ENCODE results near the gene TRIM58. TPM values are rescaled to one million over a fixed set of nuclear protein-coding genes. Genes with fewer than 3 reads are reported as not detected.

The TRIM58 gene
- total RNA-seq, 2 donors from 2014 or later, result 1.7 to 1.8 TPM

DNA sequence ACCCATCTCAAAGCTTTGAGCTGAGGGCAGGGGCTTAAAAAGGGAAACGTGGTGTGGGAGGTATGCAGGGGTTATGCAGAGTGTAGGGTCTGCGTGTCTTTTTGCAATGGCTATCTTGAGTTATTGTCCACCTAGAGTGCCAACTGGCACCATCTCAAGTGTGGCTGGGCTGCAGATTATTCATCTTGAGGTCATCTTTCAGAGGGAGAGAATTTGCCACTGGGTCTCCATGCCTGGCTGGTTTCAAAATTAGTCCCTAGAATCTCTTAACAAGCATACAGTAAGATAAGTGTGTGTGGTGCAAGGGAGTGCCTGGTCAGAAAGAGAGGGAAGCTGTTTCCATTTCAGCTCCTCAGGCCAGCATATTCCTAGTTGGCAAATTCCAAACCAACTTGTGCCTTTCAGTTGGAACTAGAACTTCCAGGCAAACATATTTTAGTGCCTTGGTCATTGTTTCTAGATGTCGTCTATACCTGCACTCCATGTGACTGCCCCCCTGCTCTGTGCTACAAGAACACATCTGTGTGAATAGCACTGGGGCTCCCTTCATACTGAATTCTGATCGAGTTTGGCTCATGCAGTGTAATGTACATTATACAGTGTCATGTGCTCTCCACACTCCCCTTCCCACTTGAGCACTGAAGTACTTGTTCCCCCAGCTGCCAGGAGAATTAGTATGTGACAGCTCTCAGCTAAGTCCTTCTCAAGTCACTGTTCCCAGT lies 58.1 kb downstream of the TRIM58 start:
- no peak for DNase-seq
- Mint-ChIP-seq H3K4me1 (no peaks in the 10 kb centered on the region), H3K36me3 (ENCODE audit: low read depth) (no peaks in the 10 kb centered on the region), H3K4me3 (no peak overlapping the region), H3K27ac (no peak overlapping the region), H3K9me3 (peaks cover 47% of the 10 kb centered on the region), H3K27me3 (ENCODE audit: insufficient read depth) (no peaks in the 10 kb centered on the region)
- Histone ChIP-seq H3K9me3 (ENCODE audit: control insufficient read depth, low read length) (peaks cover 92% of the 10 kb centered on the region), H3K36me3 (ENCODE audit: control insufficient read depth, insufficient read depth, low read length) (no peaks in the 10 kb centered on the region), H3K4me1 (ENCODE audit: control insufficient read depth, insufficient read depth, low read length) (no peaks in the 10 kb centered on the region), H3K4me3 (ENCODE audit: low read length) (no peak overlapping the region), H3K27ac (ENCODE audit: low read depth, low read length) (no peak overlapping the region), H3K9ac (ENCODE audit: extremely low read depth, low read length, poor library complexity, severe bottlenecking) (no peak overlapping the region), H3K27me3 (ENCODE audit: control insufficient read depth, insufficient read depth, low read length, poor library complexity, severe bottlenecking) (no peaks in the 10 kb centered on the region)
- 52 to 75% methylated on average over 3 to 4 of the region's 4 CpGs for WGBS, 2 experiments (ENCODE audit: insufficient coverage in 1 of 2, insufficient read length in 1 of 2)
- TF ChIP-seq, protein P1, sequence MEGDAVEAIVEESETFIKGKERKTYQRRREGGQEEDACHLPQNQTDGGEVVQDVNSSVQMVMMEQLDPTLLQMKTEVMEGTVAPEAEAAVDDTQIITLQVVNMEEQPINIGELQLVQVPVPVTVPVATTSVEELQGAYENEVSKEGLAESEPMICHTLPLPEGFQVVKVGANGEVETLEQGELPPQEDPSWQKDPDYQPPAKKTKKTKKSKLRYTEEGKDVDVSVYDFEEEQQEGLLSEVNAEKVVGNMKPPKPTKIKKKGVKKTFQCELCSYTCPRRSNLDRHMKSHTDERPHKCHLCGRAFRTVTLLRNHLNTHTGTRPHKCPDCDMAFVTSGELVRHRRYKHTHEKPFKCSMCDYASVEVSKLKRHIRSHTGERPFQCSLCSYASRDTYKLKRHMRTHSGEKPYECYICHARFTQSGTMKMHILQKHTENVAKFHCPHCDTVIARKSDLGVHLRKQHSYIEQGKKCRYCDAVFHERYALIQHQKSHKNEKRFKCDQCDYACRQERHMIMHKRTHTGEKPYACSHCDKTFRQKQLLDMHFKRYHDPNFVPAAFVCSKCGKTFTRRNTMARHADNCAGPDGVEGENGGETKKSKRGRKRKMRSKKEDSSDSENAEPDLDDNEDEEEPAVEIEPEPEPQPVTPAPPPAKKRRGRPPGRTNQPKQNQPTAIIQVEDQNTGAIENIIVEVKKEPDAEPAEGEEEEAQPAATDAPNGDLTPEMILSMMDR (conservative IDR thresholded peaks at IDR 0.05), result no peak

DNA sequence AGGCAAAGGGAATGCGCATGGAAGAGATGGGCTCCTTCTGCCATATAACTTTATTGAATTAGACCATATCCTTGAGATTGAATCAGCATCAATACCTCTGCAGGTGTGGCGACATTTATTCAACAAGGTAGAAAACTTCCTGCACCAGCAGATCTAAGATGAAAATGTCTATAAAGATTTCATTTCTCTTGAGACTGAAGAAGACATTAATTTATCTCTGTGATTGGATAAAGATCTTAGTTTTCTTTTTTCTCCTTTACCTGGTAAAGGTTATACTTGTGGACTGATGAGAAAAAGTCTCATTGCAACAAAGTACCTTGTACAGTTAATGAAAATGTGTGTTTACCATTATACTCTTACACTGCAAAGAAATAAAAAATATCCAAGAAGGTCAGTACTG lies 63.0 kb downstream of the TRIM58 start, which contains the start of gene OR2T8:
OR2T8 (plus strand) TSS at position 301 of the 400 bp plus-strand sequence. CDS start 766 bp downstream, outside the sequence.
- no peak within 1 kb of the TSS for H3K27ac Mint-ChIP-seq
- Histone ChIP-seq H3K4me3 (ENCODE audit: low read length) (no peak within 1 kb of the TSS), H3K4me1 (ENCODE audit: control insufficient read depth, insufficient read depth, low read length) (no peaks in the 10 kb centered on the region), H3K27ac (ENCODE audit: low read depth, low read length) (no peak within 1 kb of the TSS), H3K9ac (ENCODE audit: extremely low read depth, low read length, poor library complexity, severe bottlenecking) (no peak within 1 kb of the TSS), H3K9me3 (ENCODE audit: control insufficient read depth, low read length) (peaks cover 87% of the 10 kb centered on the region), H3K27me3 (ENCODE audit: control insufficient read depth, insufficient read depth, low read length, poor library complexity, severe bottlenecking) (no peaks in the 10 kb centered on the region), H3K36me3 (ENCODE audit: control insufficient read depth, insufficient read depth, low read length) (no peaks in the 10 kb centered on the region)
- 60 to 85% methylated on average over 1 to 2 of the region's 2 CpGs for WGBS, 2 experiments (ENCODE audit: insufficient coverage in 1 of 2, insufficient read length in 1 of 2)
- no peak for DNase-seq
- H3K9me3 Mint-ChIP-seq, result peaks cover 29% of the 10 kb centered on the region
- no peak within 1 kb of the TSS for H3K4me3 Mint-ChIP-seq
- H3K4me1 Mint-ChIP-seq, result no peaks in the 10 kb centered on the region
- H3K27me3 Mint-ChIP-seq (ENCODE audit: insufficient read depth), result no peaks in the 10 kb centered on the region
- TF ChIP-seq, protein P1 (conservative IDR thresholded peaks at IDR 0.05), result no peak
- no peaks in the 10 kb centered on the region for H3K36me3 Mint-ChIP-seq (ENCODE audit: low read depth)

- H3K36me3 ChIP-seq (ENCODE audit: control insufficient read depth, insufficient read depth, low read length), result no peaks in the 10 kb centered on the region
- H3K9ac ChIP-seq (ENCODE audit: extremely low read depth, low read length, poor library complexity, severe bottlenecking), result no peak overlapping the region
- Mint-ChIP-seq H3K36me3 (ENCODE audit: low read depth) (no peaks in the 10 kb centered on the region), H3K27me3 (ENCODE audit: insufficient read depth) (no peaks in the 10 kb centered on the region), H3K9me3 (peaks cover 26% of the 10 kb centered on the region), H3K27ac (no peak overlapping the region), H3K4me1 (no peaks in the 10 kb centered on the region), H3K4me3 (no peak overlapping the region)
- no peak for DNase-seq
- WGBS, 2 experiments (ENCODE audit: insufficient coverage in 1 of 2, insufficient read length in 1 of 2), result 67 to 70% methylated on average over 1 to 3 of the region's 3 CpGs
- no peak overlapping the region for H3K27ac ChIP-seq (ENCODE audit: low read depth, low read length)
- H3K4me1 ChIP-seq (ENCODE audit: control insufficient read depth, insufficient read depth, low read length), result no peaks in the 10 kb centered on the region
- no peaks in the 10 kb centered on the region for H3K27me3 ChIP-seq (ENCODE audit: control insufficient read depth, insufficient read depth, low read length, poor library complexity, severe bottlenecking)
- TF ChIP-seq, protein P1 (conservative IDR thresholded peaks at IDR 0.05), result no peak
- H3K9me3 ChIP-seq (ENCODE audit: control insufficient read depth, low read length), result peaks cover 88% of the 10 kb centered on the region
- no peak overlapping the region for H3K4me3 ChIP-seq (ENCODE audit: low read length)
Measured at GRCh38 chr1:247923941-247924340, 67.0 kb downstream of the TRIM58 start.
